GM19240 (cell line): ENCODE measurements around the gene BACH2.
"Not testable (repeated sequence)": the region's sequence is repeated elsewhere in the genome, so short reads cannot be mapped to it uniquely, and the experiment has no call there.

Experiments used
- DNase-seq: peaks from one replicate; pipeline ENCODE4 v3.0.0; 2011; ENCODE audit warnings: low spot score; ENCODE audit not compliant: insufficient read length

Gene BACH2

DNA sequence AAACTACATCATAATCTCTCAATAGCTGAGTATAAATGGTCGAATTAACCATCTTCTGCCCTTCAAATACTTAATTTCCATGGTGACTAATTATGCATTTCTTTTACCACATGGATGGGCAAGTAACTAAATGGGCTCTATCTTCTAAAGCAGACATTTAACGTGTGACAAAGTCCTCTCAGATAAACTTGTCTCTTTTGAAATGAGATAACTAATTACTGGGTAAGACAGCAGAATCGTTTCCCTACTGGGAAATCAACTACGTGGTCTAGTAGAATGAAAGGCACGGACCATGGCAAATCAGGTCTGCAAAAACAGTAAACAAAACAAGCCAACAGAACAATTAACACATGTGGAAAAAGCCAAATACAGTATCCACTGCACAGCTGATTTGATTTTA lies 137.7 kb downstream of the BACH2 start:
- no peak for DNase-seq

DNA sequence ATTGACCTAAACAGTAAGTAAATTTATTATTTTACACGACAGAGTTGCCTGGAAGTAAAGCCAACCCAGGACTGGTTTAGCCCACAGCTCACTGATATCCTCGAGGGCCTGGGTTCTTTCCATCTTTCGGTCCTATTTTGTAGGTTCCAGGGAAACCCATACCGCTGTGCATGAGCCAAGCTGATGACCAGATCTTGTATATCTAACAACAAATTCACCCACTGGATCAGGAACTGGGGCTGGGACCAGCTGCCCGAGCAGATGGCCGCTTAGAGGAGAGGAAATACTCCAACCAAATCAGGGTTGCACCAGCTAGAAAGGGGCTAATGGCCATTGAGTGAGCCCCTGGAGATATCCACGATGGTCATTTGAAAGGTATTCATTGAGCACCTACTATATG lies 139.2 kb downstream of the BACH2 start:
- DNase-seq: no peak

DNA sequence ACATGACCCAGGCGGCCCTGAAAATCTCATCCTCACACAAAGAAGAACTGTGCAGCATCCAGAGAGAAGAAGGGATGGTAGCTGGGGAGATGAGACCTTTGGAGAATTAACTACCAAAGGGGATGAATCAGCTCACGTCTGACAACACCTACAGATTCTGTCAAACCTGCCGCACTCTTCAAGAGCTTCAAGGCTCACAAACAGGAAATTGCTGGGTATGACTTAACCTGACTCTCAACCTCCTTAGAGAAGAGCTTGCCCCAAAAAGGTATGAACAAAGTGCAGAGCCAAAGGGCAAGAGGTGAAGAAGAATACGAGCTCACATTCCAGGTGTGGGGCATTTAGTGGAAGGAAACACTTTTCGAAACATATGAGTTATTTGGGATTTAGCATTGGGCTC lies 139.8 kb downstream of the BACH2 start:
- no peak for DNase-seq

DNA sequence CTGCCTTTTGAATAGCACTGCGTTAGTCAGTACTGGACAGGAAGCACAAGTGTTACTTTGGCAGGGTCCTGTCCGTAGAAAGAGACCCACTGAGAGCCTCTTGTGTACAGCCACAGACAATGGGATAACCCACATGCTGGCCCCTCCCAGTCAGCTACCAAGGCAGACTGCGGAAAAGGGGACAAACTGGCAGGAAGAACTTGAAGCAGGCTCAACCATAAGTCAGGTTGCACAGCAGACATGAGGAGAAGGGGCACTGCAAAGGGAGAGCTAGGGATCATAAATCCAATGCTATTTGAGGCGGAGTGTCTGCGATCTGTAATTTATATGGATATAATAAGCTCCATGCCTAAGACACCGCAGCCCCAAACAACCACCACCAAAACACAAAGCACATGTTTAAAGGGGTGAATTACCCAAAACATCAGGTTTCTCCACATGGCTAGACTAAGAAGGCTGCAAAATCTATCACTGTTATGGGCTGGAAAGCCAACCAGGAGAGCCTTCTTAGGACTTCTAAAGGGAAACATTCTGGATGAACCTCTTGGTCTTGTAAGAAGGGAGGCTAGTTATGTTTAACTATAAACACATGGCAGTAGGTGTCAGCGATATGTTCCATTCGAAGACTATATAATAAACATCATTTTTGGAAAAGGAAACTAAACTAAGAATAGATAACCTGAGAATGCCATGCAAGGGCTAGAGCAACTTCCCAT lies 141.7 kb downstream of the BACH2 start:
- no peak for DNase-seq

DNA sequence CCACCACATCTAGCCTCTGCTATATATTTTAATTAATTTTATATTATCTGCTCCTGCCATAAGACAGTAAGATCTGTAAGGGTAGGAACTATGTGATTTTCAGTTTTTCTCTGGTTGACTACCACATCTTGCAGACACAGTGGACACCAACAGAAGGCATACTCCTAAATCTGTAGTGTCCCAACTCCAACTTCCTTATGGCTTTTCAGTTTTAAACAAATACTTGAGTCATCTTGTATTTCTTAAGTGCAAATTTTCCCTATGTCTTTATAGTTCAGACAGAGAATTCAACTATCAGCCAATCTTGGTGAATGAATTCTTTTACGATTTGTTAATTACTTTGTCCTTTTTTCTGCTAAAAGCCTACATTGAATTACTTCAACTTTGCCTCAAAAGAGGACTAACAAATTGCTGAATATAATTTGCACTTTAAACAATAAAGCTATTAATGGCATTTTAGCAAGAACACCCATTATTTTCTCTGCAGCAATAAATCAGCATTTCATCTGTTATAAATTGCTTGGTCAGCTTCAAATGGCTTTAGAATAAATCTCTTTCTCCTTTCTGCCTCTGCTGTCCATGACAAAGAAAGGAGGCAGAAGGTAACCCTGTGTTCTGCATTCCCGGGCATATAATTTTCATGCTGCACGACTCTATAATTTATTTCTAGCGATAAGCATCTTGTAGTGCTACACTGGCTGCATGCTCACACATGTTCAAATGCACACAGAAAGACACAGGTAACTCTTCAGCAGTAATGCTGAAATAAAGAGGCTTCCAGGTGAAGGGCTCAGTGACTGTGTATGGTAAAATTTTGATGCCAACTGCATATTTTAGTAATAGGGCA lies 144.8 kb downstream of the BACH2 start:
- no peak for DNase-seq

DNA sequence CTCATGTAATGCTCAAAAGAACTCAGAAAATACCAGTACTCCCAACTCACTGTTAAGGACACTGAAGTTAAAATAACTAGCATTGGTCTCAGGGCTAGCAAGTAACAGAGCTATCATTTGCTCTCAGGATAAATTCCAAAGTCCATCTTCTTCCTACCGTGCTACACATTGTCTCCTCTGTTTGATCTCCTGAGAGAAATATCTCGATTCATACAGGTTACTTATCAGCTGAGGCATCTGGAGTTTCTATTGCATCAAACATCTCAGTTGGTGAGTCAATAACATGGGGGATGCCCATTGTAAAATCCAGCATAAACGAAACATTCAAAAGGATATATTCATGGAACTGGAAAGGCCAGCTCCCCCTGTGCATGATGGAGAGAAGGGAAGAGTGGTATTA lies 147.4 kb downstream of the BACH2 start:
- DNase-seq: no peak

DNA sequence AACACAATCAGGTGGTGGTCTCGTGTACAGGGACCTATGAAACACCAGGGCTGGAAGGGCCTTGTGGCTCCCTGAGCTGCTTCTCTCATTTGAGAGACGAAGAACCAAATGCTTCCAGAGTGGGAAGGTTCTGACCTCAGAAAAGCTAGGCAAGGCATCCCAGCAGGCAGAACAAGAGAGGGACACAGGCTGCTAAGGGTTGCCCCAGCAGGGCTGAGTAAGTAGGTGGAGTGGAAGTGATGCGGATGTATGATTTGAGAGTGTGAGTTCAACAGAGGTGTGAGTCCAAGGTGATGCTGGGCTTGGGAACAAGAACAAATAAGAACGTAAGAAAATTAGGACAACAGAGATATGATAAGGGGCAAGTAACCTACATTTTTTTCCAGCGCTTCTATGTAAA lies 147.8 kb downstream of the BACH2 start:
- DNase-seq: no peak

DNA sequence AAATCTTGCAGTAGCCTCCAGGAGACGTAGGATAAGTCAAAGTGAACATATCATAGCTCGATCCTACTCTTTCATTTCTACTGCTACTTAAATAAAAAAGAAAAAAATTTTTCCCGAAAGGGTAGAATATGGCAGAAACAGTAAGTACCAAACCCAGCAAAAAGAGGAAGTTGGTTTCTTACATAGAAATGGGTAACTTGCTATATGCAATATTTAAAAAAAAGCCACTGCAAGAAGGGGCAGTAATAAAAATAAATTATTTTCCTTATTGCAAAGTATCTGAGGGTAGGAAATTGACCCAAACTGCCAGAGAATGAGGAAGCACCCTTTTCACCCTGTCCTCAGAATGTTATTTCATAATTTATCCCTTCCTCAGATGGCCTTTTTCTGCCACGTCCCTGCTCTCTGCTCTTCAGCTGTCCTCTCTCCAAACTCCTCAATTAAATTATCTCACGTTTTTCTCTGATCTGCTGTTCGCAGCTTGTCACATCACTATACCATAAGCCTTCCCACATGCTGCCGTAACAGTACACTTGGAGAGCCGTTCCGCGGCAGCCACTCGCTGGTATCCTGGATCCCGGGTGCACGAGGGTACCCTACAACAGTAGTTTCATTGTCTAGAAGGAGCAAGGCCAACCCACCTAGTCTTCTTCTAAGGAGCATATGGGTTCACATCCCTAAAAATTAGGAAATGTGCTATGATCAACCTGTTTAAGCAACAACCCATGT lies 149.6 kb downstream of the BACH2 start:
- no peak for DNase-seq

DNA sequence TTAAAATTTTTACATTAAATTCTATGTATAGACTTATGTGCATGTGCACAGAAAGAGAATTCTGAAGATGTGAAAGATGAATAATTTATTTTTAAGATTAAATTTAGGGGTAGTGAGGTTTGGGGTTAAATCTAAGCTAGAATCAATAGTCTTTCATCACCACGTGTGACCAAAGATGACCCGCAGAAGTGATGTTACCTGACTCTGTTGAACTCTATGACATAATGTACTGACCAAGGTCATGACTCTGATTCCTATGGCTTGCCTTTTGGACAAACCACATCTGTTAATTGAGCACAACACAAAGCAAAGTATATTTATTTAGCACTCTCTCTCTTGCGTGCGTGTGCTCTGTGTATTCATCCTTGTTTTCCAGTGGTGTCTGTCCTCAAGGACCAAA lies 150.6 kb downstream of the BACH2 start:
- DNase-seq: no peak

DNA sequence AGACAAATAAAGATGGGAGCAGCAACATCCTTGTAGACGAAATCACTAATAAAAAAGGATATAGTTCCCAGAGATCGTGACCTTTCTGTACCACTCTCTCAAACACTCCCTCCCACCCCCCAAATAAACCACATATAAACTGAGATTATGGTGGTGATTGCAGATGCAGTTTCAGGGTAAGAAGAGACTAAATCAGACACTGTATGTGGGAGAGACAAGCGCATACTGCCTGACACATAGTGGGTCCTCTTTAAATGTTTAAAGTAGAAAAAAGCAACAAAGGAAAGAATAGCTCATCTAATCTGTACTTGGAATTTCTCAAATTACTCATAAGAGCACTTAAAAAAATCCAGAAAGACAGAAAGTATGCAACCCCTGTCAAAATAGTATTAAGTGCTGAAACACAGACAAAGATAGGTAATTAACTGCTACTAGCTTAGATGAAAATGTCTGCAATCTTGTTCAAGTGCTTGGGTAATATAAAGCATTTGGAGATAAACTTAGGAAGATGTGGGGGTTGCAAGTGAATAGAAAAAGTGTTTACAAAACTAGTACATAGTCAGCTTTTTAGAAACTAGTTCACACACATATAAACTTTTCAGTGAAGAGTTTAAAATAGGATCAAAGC lies 151.6 kb downstream of the BACH2 start:
- DNase-seq: no peak

DNA sequence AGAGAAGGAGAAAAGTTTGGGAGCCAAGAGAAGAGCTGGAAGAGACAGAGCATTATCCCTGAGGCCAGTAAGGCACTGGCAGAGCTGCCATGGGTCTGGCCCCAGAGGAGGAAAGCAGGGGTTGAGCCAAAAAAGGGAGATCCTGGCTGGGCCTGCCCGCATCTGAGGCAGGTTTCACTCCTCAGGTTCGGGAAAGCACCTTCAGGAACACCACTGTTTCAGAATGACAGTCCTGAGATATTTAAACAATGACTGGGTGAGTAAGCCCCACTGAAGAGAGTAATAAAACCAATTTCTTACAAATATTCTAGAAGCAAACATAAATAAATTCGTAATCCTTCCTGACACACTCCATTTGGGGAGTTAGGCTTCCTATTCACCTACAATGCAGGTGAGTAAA lies 152.2 kb downstream of the BACH2 start:
- DNase-seq: no peak

DNA sequence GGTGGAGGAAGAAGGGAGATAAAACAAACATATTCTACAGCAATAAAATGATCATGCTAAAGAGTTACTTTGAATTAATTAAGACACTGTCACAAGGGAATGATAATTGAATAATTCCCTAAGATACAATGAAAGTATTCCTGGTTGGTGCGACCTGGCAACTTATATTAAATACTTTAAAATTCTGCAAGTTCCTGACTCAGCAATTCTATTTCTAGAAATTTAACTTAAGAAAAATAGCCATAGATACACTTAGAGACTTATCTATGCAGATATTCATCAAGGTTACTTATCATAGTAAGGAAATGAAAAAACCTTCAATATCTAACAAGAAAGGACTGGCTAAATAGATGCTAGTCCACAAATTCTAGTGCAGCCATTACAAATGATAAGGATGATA lies 156.0 kb downstream of the BACH2 start:
- DNase-seq: no peak

DNA sequence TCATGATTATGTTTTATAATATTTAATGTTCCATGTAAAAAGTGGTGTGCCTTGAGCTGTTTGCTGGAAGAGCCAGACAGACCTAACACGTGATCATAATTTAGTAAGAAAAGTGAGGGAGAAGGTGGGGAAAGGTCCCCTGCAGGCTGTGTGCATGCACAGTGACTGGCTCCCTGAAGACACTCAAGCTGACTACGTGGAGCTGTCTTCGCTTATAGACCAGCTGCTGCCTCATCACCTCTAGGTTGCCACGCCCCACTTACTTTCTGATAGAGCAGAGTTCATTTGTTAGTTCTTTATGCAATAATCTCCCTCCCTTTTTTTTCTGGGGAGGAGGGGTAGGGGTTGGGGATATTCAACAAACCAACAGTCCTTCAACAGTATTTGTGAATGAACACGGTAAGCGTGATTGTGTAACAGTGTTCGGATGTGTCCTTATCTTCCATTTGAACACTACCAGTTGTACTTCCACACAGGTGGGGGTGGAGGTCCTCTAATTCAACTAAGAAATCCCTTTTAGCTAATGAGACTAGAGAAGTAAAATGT lies 157.3 kb downstream of the BACH2 start:
- no peak for DNase-seq

DNA sequence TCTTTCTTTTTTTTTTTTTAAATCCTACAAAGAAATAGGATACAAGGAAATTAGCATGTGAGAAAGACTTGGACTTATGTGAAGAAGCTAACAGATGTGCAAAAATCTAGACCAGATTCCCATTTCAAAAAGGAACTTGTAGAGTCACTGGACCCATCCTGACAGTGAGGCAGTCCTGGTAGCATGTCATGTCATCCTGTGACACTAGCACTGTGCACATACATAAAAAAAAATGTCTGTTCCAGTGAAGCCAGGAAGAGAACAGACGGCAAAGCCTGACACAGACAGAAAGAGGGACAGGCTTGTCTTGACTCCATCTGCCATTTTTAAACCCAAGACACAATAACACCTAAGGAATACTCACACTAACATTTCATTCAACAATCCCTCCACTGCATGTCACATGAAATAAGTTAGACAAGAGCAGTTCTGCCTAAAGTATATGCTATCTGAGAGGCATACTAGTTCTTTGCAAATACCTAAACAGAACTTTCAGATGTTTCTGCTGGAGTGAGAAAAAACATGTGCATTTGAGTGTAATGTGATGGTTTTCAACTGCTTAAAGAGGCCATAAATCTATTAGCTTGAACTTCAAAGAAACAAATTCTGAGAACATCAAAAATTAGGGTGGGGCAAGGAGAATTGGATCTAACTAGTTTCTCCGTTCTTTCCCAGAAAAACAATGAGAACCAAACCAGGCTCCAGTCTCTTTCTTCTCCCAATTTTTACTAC lies 159.6 kb downstream of the BACH2 start:
- DNase-seq: no peak

DNA sequence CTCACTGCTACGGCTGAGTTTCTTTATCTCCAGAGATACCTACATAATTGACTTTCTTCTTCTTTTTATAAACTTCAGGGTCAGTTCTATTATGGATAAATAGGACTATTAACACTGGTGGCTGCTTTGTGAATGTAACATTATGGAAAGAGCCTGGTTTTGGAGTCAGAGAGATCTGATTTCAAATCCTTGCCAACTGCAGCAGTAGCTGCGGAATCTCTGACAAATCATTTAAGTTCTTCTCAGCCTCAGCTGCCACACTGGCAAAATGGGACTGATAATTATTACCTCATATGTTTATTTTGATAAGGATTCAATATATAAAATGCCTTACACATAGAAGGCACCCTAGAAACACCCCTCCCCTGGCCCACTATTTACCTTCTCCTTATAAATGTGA lies 160.5 kb downstream of the BACH2 start:
- no peak for DNase-seq

DNA sequence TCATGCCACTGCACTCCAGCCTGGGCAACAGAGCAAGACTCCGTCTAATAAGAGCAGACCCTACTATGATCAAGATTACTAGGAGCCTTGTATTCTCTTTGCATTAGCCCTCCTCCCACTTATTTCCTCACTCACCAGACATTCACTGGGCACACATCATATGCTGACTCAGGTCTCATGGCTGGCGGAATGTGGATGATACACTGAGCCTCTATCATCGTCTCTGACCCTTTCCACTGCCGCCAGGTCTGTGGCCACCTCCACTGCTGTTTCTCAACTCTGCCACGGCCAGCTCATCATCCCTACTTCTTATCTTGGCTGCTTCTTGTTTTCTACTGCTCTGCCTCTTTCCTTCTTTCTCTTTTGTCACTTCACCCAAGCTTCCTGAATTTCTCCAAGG lies 161.0 kb downstream of the BACH2 start:
- DNase-seq: no peak

DNA sequence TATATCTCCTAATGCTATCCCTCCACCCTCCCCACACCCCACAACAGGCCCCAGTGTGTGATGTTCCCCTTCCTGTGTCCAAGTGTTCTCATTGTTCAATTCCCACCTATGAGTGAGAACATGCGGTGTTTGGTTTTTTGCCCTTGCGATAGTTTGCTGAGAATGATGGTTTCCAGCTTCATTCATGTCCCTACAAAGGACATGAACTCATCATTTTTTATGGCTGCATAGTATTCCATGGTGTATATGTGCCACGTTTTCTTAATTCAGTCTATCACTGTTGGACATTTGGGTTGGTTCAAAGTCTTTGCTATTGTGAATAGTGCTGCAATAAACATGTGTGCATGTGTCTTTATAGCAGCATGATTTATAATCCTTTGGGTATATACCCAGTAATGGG lies 163.0 kb downstream of the BACH2 start:
- not testable (repeated sequence) for DNase-seq

DNA sequence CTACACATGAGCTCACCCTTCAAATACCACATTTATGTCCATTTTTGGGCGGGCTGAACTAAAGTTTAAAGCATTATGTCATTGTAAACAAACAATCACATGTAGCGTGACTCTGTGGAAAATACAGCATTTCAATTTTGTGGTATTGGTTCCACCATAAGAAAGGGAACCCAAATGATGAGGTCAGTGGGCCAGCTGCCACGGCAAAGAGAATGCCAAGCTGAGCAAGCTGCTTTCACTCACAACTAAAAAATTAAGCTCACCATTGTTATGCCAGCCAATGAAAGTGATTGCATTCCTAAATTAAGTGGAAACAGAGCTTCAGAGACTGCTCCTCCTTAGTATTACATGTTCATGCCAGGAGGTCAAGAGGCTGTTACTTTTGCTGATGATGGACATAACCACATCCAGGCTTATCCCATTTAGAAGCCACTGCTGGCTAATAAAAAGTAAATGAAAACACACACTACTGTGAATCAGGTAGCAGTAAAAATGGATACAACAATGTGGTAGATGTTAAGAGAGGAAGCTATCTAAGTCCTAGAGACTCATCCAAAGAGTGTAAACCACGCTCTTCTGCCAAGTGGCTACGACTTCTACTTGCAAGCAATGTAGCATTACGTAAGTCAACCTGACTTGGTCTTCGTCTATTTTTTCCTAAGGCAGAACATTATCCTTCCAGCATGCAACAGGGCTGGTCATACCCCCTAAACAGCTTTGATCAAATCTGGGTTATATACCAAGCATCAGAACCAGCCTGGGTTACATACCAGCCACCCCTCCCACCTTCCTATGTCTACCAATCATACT lies 164.8 kb downstream of the BACH2 start:
- no peak for DNase-seq

DNA sequence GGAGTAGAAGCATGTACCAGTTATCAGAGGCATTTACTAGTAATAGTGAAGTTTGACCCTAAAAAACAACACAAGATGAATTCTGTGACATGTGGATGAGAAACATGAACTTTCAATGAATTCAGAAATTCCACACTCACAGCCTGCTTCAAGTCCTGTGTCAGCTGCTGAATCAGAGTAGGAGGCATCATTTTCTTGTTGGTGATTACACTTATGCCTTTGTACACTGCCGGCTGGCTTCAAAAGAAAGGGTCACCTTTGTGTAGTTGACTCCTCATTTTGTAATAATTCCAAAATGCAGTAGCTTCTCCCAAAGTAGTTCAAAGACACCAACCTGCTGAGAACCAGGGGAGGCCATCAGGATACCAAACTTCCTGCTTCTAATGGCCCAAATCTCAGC lies 165.5 kb downstream of the BACH2 start:
- no peak for DNase-seq

DNA sequence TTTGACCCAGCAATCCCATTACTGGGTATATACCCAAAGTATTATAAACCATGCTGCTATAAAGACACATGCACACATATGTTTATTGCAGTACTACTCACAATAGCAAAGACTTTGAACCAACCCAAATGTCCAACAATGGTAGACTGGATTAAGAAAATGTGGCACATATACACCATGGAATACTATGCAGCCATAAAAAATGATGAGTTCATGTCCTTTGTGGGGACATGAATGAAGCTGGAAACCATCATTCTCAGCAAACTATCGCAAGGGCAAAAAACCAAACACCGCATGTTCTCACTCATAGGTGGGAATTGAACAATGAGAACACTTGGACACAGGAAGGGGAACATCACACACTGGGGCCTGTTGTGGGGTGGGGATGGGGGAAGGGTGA lies 168.0 kb downstream of the BACH2 start:
- DNase-seq: not testable (repeated sequence)
